HepG2 (cell line): Measurements from ENCODE around the gene UBE3A. TPM values are rescaled to one million over a fixed set of nuclear protein-coding genes. Genes with fewer than 3 reads are reported as not detected.

Experiments used
- CHCHD3 ChIP-seq: sonication (generic); formaldehyde crosslinking; IDR thresholded peaks from 2 replicates; pipeline ENCODE4 v1.8.0; 2022; ENCODE audit warnings: mild to moderate bottlenecking, missing genetic modification reagents, moderate library complexity
- DMAP1 ChIP-seq: IDR thresholded peaks from 2 replicates; pipeline ENCODE4 v1.6.1; 2016
- EHMT2 ChIP-seq: fragments of 200-600 bp; sonication (generic); IDR thresholded peaks from 2 replicates; pipeline ENCODE4 v1.7.0; 2017; ENCODE audit warnings: antibody characterized with exemption, low read depth, low read length, borderline replicate concordance
- FOXA3 ChIP-seq: IDR thresholded peaks from 2 replicates; pipeline ENCODE4 v1.6.1; 2016; ENCODE audit warnings: missing genetic modification reagents, missing compliant biosample characterization
- GABPB1 ChIP-seq: IDR thresholded peaks from 2 replicates; pipeline ENCODE4 v1.6.1; 2016; ENCODE audit warnings: mild to moderate bottlenecking, missing genetic modification reagents, moderate library complexity, missing compliant biosample characterization
- HMG20A ChIP-seq: IDR thresholded peaks from 2 replicates; pipeline ENCODE4 v1.6.1; 2016; ENCODE audit warnings: borderline replicate concordance
- MAFG ChIP-seq: sonication (generic); formaldehyde crosslinking; IDR thresholded peaks from 2 replicates; pipeline ENCODE4 v1.5.1; 2020; ENCODE audit warnings: mild to moderate bottlenecking, missing genetic modification reagents
- MED13 ChIP-seq: sonication (generic); formaldehyde crosslinking; IDR thresholded peaks from 2 replicates; pipeline ENCODE4 v1.5.0; 2020; ENCODE audit warnings: missing genetic modification reagents
- RBM22 ChIP-seq: fragments of 200-400 bp; formaldehyde crosslinking; optimal IDR thresholded peaks from 2 replicates; pipeline ENCODE3; 2017; ENCODE audit warnings: mild to moderate bottlenecking, low read length, moderate library complexity
- RORA ChIP-seq: sonication (generic); formaldehyde crosslinking; IDR thresholded peaks from 2 replicates; pipeline ENCODE4 v1.5.0; 2020; ENCODE audit warnings: mild to moderate bottlenecking, missing genetic modification reagents, moderate library complexity
- SIX1 ChIP-seq: sonication (generic); formaldehyde crosslinking; IDR thresholded peaks from 2 replicates; pipeline ENCODE4 v1.4.0; 2020; ENCODE audit warnings: missing genetic modification reagents, borderline replicate concordance
- YEATS4 ChIP-seq: sonication (generic); formaldehyde crosslinking; IDR thresholded peaks from 2 replicates; pipeline ENCODE4 v1.4.0; 2020; ENCODE audit warnings: missing genetic modification reagents, borderline replicate concordance
- ZFP36L1 ChIP-seq: sonication (generic); formaldehyde crosslinking; IDR thresholded peaks from 2 replicates; pipeline ENCODE4 v1.8.0; 2022; ENCODE audit warnings: mild to moderate bottlenecking, missing genetic modification reagents, moderate library complexity
- ZMAT3 ChIP-seq: sonication (generic); formaldehyde crosslinking; conservative IDR thresholded peaks from 2 replicates; pipeline ENCODE4 v1.7.0; 2021; ENCODE audit warnings: missing genetic modification reagents
- ZNF30 ChIP-seq: sonication (generic); formaldehyde crosslinking; IDR thresholded peaks from 2 replicates; pipeline ENCODE4 v1.5.0; 2020; ENCODE audit warnings: mild to moderate bottlenecking, missing genetic modification reagents
- ZNF33A ChIP-seq: sonication (generic); formaldehyde crosslinking; IDR thresholded peaks from 2 replicates; pipeline ENCODE4 v1.5.1; 2020; ENCODE audit warnings: missing genetic modification reagents, mild to moderate bottlenecking, moderate library complexity, borderline replicate concordance
- ZNF556 ChIP-seq: sonication (generic); formaldehyde crosslinking; IDR thresholded peaks from 2 replicates; pipeline ENCODE4 v1.4.0; 2020; ENCODE audit warnings: mild to moderate bottlenecking, missing genetic modification reagents, borderline replicate concordance
- ZNF557 ChIP-seq: sonication (generic); formaldehyde crosslinking; IDR thresholded peaks from 2 replicates; pipeline ENCODE4 v1.4.0; 2020; ENCODE audit warnings: missing genetic modification reagents
- ZSCAN30 ChIP-seq: sonication (generic); formaldehyde crosslinking; IDR thresholded peaks from 2 replicates; pipeline ENCODE4 v1.5.0; 2020; ENCODE audit warnings: mild to moderate bottlenecking, missing genetic modification reagents
- polyA plus RNA-seq, 8 experiments: library from polyadenylated mRNA; depleted of rRNA in 3 of 8; stranded (reverse) in 7 of 8; unstranded in 1 of 8; fragments of >200 nt; fragmentation: Illumina TruSeq in 4 of 8; extraction: Trizol in 4 of 8; gene quantifications; 2 replicates each; pipeline versions ENCODE4 v1.2.1 to v1.2.3, GENCODE V29; 2011 to 2016; ENCODE audit warnings: low read depth in 4 of 8, missing spikeins in 1 of 8, mixed read lengths in 1 of 8; ENCODE audit not compliant: insufficient read depth in 1 of 8
- total RNA-seq, 5 experiments: library from RNA; depleted of rRNA; stranded (reverse); fragments of >200 nt; fragmentation: Illumina TruSeq; extraction: Trizol; gene quantifications; 2 replicates each; pipeline ENCODE4 v1.2.3, GENCODE V29; 2016; ENCODE audit warnings: low read depth in 1 of 5
- TF ChIP-seq, protein P1 (sequence below): sonication (generic); formaldehyde crosslinking; IDR thresholded peaks from 2 replicates; pipeline ENCODE4 v1.4.0; 2020; ENCODE audit warnings: mild to moderate bottlenecking, missing genetic modification reagents
- TF ChIP-seq, protein P2 (sequence below): fragments of 450-650 bp; IDR thresholded peaks from 2 replicates; pipeline ENCODE4 v1.6.1; 2017
- TF ChIP-seq, protein P3 (sequence below): sonication (generic); formaldehyde crosslinking; IDR thresholded peaks from 2 replicates; pipeline ENCODE4 v1.8.1; 2022; ENCODE audit warnings: low read depth, mild to moderate bottlenecking, missing genetic modification reagents
- TF ChIP-seq, protein P4 (sequence below): sonication (generic); formaldehyde crosslinking; IDR thresholded peaks from 2 replicates; pipeline ENCODE4 v1.5.0; 2020; ENCODE audit warnings: missing genetic modification reagents, mild to moderate bottlenecking, borderline replicate concordance

Gene UBE3A
- total and polyA plus RNA-seq, 2 of the 13 experiments (the other 11 are each of a cell fraction or from before 2014, with no cell fraction given): 17.3 to 80.5 TPM

DNA sequence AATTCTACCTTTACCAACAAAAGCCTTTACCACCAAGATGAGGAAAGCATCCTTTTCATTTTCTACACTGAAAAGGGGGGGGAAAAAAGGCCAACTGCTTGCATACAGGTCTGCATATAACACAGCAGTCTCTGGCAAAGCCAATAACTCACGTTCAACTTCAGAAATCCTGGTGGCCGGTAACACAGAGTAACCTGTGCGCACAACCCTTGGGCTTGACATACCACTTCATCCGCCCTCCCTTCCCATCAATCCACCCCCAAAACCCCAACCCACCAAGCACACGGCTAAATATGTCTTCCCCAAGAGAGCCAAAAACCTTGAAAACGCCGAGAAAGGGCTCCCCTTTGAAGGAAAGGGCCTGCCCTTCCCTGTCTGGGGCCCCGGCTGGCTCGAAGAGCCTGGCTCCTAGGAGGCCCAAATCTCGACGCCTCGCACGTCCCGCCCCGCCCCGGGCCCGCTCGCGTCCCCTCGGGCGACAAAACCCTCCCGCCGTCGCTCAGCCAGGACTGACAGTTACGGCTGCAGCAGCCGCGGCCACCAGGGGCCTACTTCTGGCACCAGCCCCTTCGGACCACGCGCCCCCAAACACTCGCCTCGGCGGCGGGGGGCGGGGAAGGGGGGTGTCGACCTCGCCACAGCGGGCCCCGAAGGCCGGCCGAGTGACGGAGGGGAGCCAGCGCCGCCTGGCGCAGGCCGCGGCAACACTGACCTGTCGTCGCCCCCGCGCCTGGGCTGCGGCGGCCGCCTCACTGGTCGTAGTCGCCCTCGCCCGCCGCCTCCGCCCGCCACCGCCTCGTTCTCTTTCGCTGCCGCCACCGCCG lies 835 bp downstream of the UBE3A start (continued):
- TF ChIP-seq FOXA3 (CRISPR knock-in tag) (no peak), YEATS4 (CRISPR knock-in tag) (peak; percentile 54; the same call in 1 of the 2 replicates), ZMAT3 (CRISPR knock-in tag) (peak; percentile 87), ZSCAN30 (CRISPR knock-in tag) (no peak), RORA (CRISPR knock-in tag) (no peak), DMAP1 (CRISPR knock-in tag) (no peak), MED13 (no peak), EHMT2 (no peak), ZNF557 (no peak), MAFG (CRISPR knock-in tag) (0 out of 2 replicates have a peak, but pooled peaks have one; percentile 44), ZNF556 (CRISPR knock-in tag) (no peak), ZNF30 (CRISPR knock-in tag) (0 out of 2 replicates have a peak, but pooled peaks have one; percentile 38), CHCHD3 (CRISPR knock-in tag) (peak; percentile 22; the same call in 1 of the 2 replicates), HMG20A (no peak), RBM22 (no peak), ZFP36L1 (no peak), ZNF33A (CRISPR knock-in tag) (no peak), GABPB1 (CRISPR knock-in tag) (no peak; the same call in 1 of the 2 replicates), SIX1 (no peak)
- TF ChIP-seq, protein P1, sequence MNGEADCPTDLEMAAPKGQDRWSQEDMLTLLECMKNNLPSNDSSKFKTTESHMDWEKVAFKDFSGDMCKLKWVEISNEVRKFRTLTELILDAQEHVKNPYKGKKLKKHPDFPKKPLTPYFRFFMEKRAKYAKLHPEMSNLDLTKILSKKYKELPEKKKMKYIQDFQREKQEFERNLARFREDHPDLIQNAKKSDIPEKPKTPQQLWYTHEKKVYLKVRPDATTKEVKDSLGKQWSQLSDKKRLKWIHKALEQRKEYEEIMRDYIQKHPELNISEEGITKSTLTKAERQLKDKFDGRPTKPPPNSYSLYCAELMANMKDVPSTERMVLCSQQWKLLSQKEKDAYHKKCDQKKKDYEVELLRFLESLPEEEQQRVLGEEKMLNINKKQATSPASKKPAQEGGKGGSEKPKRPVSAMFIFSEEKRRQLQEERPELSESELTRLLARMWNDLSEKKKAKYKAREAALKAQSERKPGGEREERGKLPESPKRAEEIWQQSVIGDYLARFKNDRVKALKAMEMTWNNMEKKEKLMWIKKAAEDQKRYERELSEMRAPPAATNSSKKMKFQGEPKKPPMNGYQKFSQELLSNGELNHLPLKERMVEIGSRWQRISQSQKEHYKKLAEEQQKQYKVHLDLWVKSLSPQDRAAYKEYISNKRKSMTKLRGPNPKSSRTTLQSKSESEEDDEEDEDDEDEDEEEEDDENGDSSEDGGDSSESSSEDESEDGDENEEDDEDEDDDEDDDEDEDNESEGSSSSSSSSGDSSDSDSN (CRISPR knock-in tag): peak; percentile 82
- TF ChIP-seq, protein P2, sequence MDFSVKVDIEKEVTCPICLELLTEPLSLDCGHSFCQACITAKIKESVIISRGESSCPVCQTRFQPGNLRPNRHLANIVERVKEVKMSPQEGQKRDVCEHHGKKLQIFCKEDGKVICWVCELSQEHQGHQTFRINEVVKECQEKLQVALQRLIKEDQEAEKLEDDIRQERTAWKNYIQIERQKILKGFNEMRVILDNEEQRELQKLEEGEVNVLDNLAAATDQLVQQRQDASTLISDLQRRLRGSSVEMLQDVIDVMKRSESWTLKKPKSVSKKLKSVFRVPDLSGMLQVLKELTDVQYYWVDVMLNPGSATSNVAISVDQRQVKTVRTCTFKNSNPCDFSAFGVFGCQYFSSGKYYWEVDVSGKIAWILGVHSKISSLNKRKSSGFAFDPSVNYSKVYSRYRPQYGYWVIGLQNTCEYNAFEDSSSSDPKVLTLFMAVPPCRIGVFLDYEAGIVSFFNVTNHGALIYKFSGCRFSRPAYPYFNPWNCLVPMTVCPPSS: no peak
- TF ChIP-seq, protein P3, sequence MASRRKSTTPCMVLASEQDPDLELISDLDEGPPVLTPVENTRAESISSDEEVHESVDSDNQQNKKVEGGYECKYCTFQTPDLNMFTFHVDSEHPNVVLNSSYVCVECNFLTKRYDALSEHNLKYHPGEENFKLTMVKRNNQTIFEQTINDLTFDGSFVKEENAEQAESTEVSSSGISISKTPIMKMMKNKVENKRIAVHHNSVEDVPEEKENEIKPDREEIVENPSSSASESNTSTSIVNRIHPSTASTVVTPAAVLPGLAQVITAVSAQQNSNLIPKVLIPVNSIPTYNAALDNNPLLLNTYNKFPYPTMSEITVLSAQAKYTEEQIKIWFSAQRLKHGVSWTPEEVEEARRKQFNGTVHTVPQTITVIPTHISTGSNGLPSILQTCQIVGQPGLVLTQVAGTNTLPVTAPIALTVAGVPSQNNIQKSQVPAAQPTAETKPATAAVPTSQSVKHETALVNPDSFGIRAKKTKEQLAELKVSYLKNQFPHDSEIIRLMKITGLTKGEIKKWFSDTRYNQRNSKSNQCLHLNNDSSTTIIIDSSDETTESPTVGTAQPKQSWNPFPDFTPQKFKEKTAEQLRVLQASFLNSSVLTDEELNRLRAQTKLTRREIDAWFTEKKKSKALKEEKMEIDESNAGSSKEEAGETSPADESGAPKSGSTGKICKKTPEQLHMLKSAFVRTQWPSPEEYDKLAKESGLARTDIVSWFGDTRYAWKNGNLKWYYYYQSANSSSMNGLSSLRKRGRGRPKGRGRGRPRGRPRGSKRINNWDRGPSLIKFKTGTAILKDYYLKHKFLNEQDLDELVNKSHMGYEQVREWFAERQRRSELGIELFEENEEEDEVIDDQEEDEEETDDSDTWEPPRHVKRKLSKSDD (CRISPR knock-in tag): no peak
- TF ChIP-seq, protein P4, sequence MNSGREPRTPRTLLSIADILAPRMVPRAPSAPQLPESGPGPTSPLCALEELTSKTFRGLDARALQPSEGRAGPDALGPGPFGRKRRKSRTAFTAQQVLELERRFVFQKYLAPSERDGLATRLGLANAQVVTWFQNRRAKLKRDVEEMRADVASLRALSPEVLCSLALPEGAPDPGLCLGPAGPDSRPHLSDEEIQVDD (CRISPR knock-in tag): peak; percentile 32; the same call in 1 of the 2 replicates
